H1 (cell line): ENCODE measurements around the gene SMIM41. TPM values are rescaled to one million over a fixed set of nuclear protein-coding genes. Genes with fewer than 3 reads are reported as not detected.

ENCODE experiments used
- CTCF ChIA-PET: fragments of 300-600 bp; sonication (Branson Sonifier 250); formaldehyde crosslinking; loops from one replicate; lab custom pipeline; 2021; ENCODE audit not compliant: partially characterized antibody; lab: Charles Lee
- POLR2A ChIA-PET: fragments of 300-600 bp; sonication (Branson Sonifier 250); formaldehyde crosslinking; loops from one replicate; lab custom pipeline; 2021; ENCODE audit warnings: inconsistent platforms; ENCODE audit not compliant: partially characterized antibody; lab: Charles Lee
- DNase-seq, 2 experiments: peaks; one replicate each; pipeline versions ENCODE4 v3.0.0 to v3.0.0-alpha.2; 2010 to 2022; ENCODE audit warnings: low spot score in 2 of 2, low read depth in 1 of 2, mixed read lengths in 1 of 2
- FAIRE-seq: peaks from 2 replicates; lab custom pipeline; 2011; peaks lifted over from hg19 to GRCh38; lab: Jason Lieb, UNC
- H2AFZ ChIP-seq: 2 replicates; pipeline ENCODE4 v1.8.1; 2012; ENCODE audit warnings: low read length, inconsistent platforms
- H2AK5ac ChIP-seq: 2 replicates; pipeline ENCODE4 v1.6.1; 2013; ENCODE audit warnings: low read depth, low read length
- H2BK120ac ChIP-seq: replicated peaks from 2 replicates; pipeline ENCODE3; 2013; ENCODE audit warnings: low read depth, low read length, inconsistent platforms
- H2BK12ac ChIP-seq: 2 replicates; pipeline ENCODE4 v1.6.1; 2013; ENCODE audit warnings: low read depth, low read length
- H2BK15ac ChIP-seq: 2 replicates; pipeline ENCODE4 v1.6.1; 2013; ENCODE audit warnings: low read length
- H2BK20ac ChIP-seq: 2 replicates; pipeline ENCODE4 v1.6.1; 2013; ENCODE audit warnings: low read length
- H2BK5ac ChIP-seq: 2 replicates; pipeline ENCODE4 v1.6.1; 2013; ENCODE audit warnings: low read depth, low read length
- H3K14ac ChIP-seq: 2 replicates; pipeline ENCODE4 v1.6.1; 2013; ENCODE audit warnings: inconsistent platforms; ENCODE audit not compliant: insufficient read length
- H3K18ac ChIP-seq: 2 replicates; pipeline ENCODE4 v1.6.1; 2013; ENCODE audit warnings: low read length; ENCODE audit errors: extremely low read depth
- H3K23ac ChIP-seq: 2 replicates; pipeline ENCODE4 v1.6.1; 2013; ENCODE audit warnings: inconsistent platforms; ENCODE audit not compliant: insufficient read length
- H3K23me2 ChIP-seq: 2 replicates; pipeline ENCODE4 v1.6.1; 2013; ENCODE audit warnings: low read depth, low read length
- H3K27ac ChIP-seq: 2 replicates; pipeline ENCODE4 v1.6.1; 2011; ENCODE audit warnings: low read depth, low read length, inconsistent platforms
- H3K27me3 ChIP-seq, 4 experiments: replicated peaks in 1 of 4; 1 replicate in 1 of 4; 2 replicates in 3 of 4; pipeline versions ENCODE4 v1.6.1 to v1.8.1; 2011 to 2013; ENCODE audit warnings: low read length in 3 of 4, mild to moderate bottlenecking in 3 of 4, inconsistent platforms in 2 of 4, mixed read lengths in 2 of 4, moderate library complexity in 1 of 4; ENCODE audit not compliant: control insufficient read depth in 3 of 4, insufficient read depth in 3 of 4; ENCODE audit errors: extremely low read depth in 1 of 4
- H3K36me3 ChIP-seq, 4 experiments: 2 replicates each; pipeline versions ENCODE4 v1.6.1 to v1.8.1; 2011 to 2013; ENCODE audit warnings: mild to moderate bottlenecking in 4 of 4, low read length in 3 of 4, moderate library complexity in 2 of 4, control low read depth in 1 of 4, inconsistent platforms in 1 of 4; ENCODE audit not compliant: insufficient read depth in 4 of 4, control insufficient read depth in 2 of 4
- H3K4ac ChIP-seq: replicated peaks from 2 replicates; pipeline ENCODE3; 2013; ENCODE audit warnings: low read length, low read depth, mixed read lengths, inconsistent platforms; ENCODE audit not compliant: insufficient read length
- H3K4me1 ChIP-seq, 4 experiments: replicated peaks in 1 of 4; 1 replicate in 1 of 4; 2 replicates in 3 of 4; pipeline versions ENCODE4 v1.6.1 to v1.8.1; 2011 to 2013; ENCODE audit warnings: low read length in 3 of 4, inconsistent platforms in 2 of 4, mixed read lengths in 1 of 4; ENCODE audit not compliant: insufficient read depth in 4 of 4, control insufficient read depth in 3 of 4
- H3K4me2 ChIP-seq, 2 experiments: 2 replicates each; pipeline versions ENCODE4 v1.6.1 to v1.8.1; 2011 to 2013; ENCODE audit warnings: low read depth in 2 of 2, low read length in 2 of 2, control low read depth in 1 of 2, inconsistent platforms in 1 of 2, mild to moderate bottlenecking in 1 of 2; ENCODE audit not compliant: insufficient read depth in 1 of 2
- H3K4me3 ChIP-seq, 4 experiments: fragments of 200-600, 300-600 bp in 1 of 4; sonication (generic), shearing (Covaris generic), sonication (Bioruptor Twin) in 1 of 4; 2 replicates each; pipeline versions ENCODE4 v1.5.1 to v1.8.1; 2011 to 2016; ENCODE audit warnings: low read length in 4 of 4, low read depth in 3 of 4, control low read depth in 2 of 4, inconsistent platforms in 2 of 4, mild to moderate bottlenecking in 2 of 4, mixed read lengths in 1 of 4, moderate library complexity in 1 of 4; ENCODE audit not compliant: insufficient read depth in 2 of 4; ENCODE audit errors: extremely low read depth in 1 of 4
- H3K56ac ChIP-seq: replicated peaks from 2 replicates; pipeline ENCODE3; 2013; ENCODE audit warnings: low read depth, mild to moderate bottlenecking, mixed read lengths, low read length, inconsistent platforms; ENCODE audit not compliant: insufficient read length
- H3K79me1 ChIP-seq: 2 replicates; pipeline ENCODE4 v1.6.1; 2013; ENCODE audit warnings: low read depth, low read length, control low read depth
- H3K79me2 ChIP-seq, 2 experiments: 2 replicates each; pipeline versions ENCODE4 v1.6.1 to v1.8.1; 2012 to 2013; ENCODE audit warnings: low read length in 2 of 2, mild to moderate bottlenecking in 2 of 2, inconsistent platforms in 1 of 2; ENCODE audit not compliant: insufficient read depth in 2 of 2, control insufficient read depth in 1 of 2
- H3K9ac ChIP-seq, 4 experiments: replicated peaks in 1 of 4; 1 replicate in 1 of 4; 2 replicates in 3 of 4; pipeline versions ENCODE4 v1.6.1 to v1.8.1; 2011 to 2013; ENCODE audit warnings: low read depth in 3 of 4, low read length in 3 of 4, control low read depth in 2 of 4, mild to moderate bottlenecking in 2 of 4, moderate library complexity in 2 of 4, inconsistent platforms in 1 of 4; ENCODE audit errors: extremely low read depth in 1 of 4
- H3K9me3 ChIP-seq, 2 experiments: 2 replicates each; pipeline versions ENCODE4 v1.6.1 to v1.8.1; 2012 to 2013; ENCODE audit warnings: mild to moderate bottlenecking in 2 of 2, moderate library complexity in 2 of 2, control low read depth in 1 of 2, inconsistent platforms in 1 of 2, low read depth in 1 of 2, low read length in 1 of 2, mixed read lengths in 1 of 2; ENCODE audit not compliant: insufficient read depth in 2 of 2
- H4K20me1 ChIP-seq, 2 experiments: replicated peaks in 1 of 2; 2 replicates each; pipeline versions ENCODE3 to v1.8.1; 2011 to 2013; ENCODE audit warnings: inconsistent platforms in 2 of 2, low read length in 2 of 2, mild to moderate bottlenecking in 1 of 2; ENCODE audit not compliant: insufficient read depth in 2 of 2, control insufficient read depth in 1 of 2
- H4K5ac ChIP-seq: 2 replicates; pipeline ENCODE4 v1.6.1; 2013; ENCODE audit warnings: low read length, low read depth, mixed read lengths, inconsistent platforms; ENCODE audit not compliant: insufficient read length
- H4K8ac ChIP-seq: 2 replicates; pipeline ENCODE4 v1.8.0; 2013; ENCODE audit warnings: mild to moderate bottlenecking, moderate library complexity, low read length, inconsistent platforms; ENCODE audit not compliant: insufficient read depth; ENCODE audit errors: extremely low read depth
- H4K91ac ChIP-seq: replicated peaks from 2 replicates; pipeline ENCODE3; 2013; ENCODE audit warnings: low read length, mixed read lengths, inconsistent platforms; ENCODE audit not compliant: insufficient read length
- ASH2L ChIP-seq: fragments of 200-600, 300-600 bp; sonication (generic); IDR thresholded peaks from one replicate; pipeline ENCODE4 v1.7.1; 2017; ENCODE audit warnings: low read length
- CBX8 ChIP-seq: fragments of 300-800, 300-1000 bp; sonication (generic); IDR thresholded peaks from 2 replicates; pipeline ENCODE4 v1.7.1; 2016; ENCODE audit warnings: low read depth, low read length, borderline replicate concordance
- CHD1 ChIP-seq: IDR thresholded peaks from 2 replicates; pipeline ENCODE4 v1.6.1; 2012; ENCODE audit warnings: low read depth, low read length, improper control_type of control experiment
- EZH2 ChIP-seq: fragments of 200-600 bp; sonication (generic); IDR thresholded peaks from 2 replicates; pipeline ENCODE4 v1.7.1; 2012; ENCODE audit warnings: low read depth, mild to moderate bottlenecking, moderate library complexity, low read length, inconsistent platforms; ENCODE audit not compliant: severe bottlenecking
- HDAC2 ChIP-seq, 2 experiments: fragments of 300-600 bp in 1 of 2; sonication (generic) in 1 of 2; IDR thresholded peaks; 2 replicates each; pipeline ENCODE4 v1.6.1; 2011 to 2012; ENCODE audit warnings: low read depth in 2 of 2, low read length in 2 of 2, mild to moderate bottlenecking in 2 of 2, moderate library complexity in 2 of 2, borderline replicate concordance in 1 of 2, inconsistent platforms in 1 of 2
- JUND ChIP-seq: IDR thresholded peaks from 2 replicates; pipeline ENCODE4 v1.6.1; 2011; ENCODE audit warnings: mild to moderate bottlenecking, improper control_type of control experiment, low read length
- POLR2AphosphoS5 ChIP-seq: IDR thresholded peaks from 2 replicates; pipeline ENCODE4 v1.6.1; 2011; ENCODE audit warnings: low read depth, low read length
- SP1 ChIP-seq: IDR thresholded peaks from 2 replicates; pipeline ENCODE4 v1.6.1; 2011; ENCODE audit warnings: low read depth, low read length
- SUZ12 ChIP-seq: fragments of 200-600 bp; sonication (generic); IDR thresholded peaks from 2 replicates; pipeline ENCODE4 v1.6.1; 2012; ENCODE audit warnings: mild to moderate bottlenecking, inconsistent platforms, low read length, moderate library complexity, mixed read lengths
- ZNF274 ChIP-seq: IDR thresholded peaks from 2 replicates; pipeline ENCODE4 v1.7.0; 2012; ENCODE audit warnings: low read length, borderline replicate concordance; ENCODE audit errors: extremely low read depth
- WGBS, 2 experiments: shearing (Covaris generic) in 1 of 2; methylation state at CpG; one replicate each; pipeline versions ENCODE4 v1.1.6 to v1.1.7; 2013 to 2015; ENCODE audit warnings: low lambda C conversion rate in 2 of 2, mixed read lengths in 2 of 2, inconsistent platforms in 1 of 2, low coverage in 1 of 2, missing lambda C conversion rate in 1 of 2; ENCODE audit not compliant: insufficient replicate concordance in 2 of 2, insufficient coverage in 1 of 2, insufficient read length in 1 of 2; ENCODE audit errors: extremely low coverage in 1 of 2, missing lambda C conversion rate in 1 of 2; 5-methylcytosine and 5-hydroxymethylcytosine counted together
- polyA plus RNA-seq, 7 experiments: library from polyadenylated mRNA; depleted of rRNA in 3 of 7; stranded (reverse) in 5 of 7; unstranded in 2 of 7; fragments of >200 nt in 5 of 7; fragments of 200-250 nt in 2 of 7; gene quantifications; 1 replicate in 5 of 7; 2 replicates in 1 of 7; 4 replicates in 1 of 7; pipeline versions ENCODE4 v1.2.1 to v1.2.3, GENCODE V29; 2011 to 2013; ENCODE audit warnings: missing spikeins in 2 of 7, mixed read lengths in 2 of 7
- total RNA-seq: library from RNA; stranded (reverse); fragmentation: NEBNext Ultra II Directional; extraction: Animal tissue kit (Norgen Biotek cat#: 25700); gene quantifications from 2 replicates; pipeline ENCODE4 v1.2.1, GENCODE V29; 2021

Gene SMIM41
- total and polyA plus RNA-seq, 2 of the 8 experiments (the other 6 are each of a cell fraction or from before 2014, with no cell fraction given): 0.28 to 0.98 TPM

- peak overlapping the region; percentile 89; the same call in 1 of the 2 replicates for H2BK5ac ChIP-seq
- H3K4me2 ChIP-seq: no peak overlapping the region
- no peak overlapping the region for H3K14ac ChIP-seq
- H4K5ac ChIP-seq: no peak overlapping the region
- H2BK12ac ChIP-seq: peak overlapping the region; percentile 94; the same call in 1 of the 2 replicates
- no peak overlapping the region for H3K27ac ChIP-seq
- H3K9ac ChIP-seq: no peak overlapping the region
- no peaks in the 10 kb centered on the region for H3K27me3 ChIP-seq
- H2BK20ac ChIP-seq: peak overlapping the region; percentile 97; the same call in 1 of the 2 replicates
- H3K4ac ChIP-seq: no peak overlapping the region
- H3K4me3 ChIP-seq: no peak overlapping the region
- no peak overlapping the region for H4K8ac ChIP-seq
- no peak overlapping the region for H2AFZ ChIP-seq
- no peak overlapping the region for H2AK5ac ChIP-seq
- H3K23ac ChIP-seq: no peak overlapping the region
- FAIRE-seq: no peak
- no peaks in the 10 kb centered on the region for H3K9me3 ChIP-seq
- H3K18ac ChIP-seq: peak overlapping the region; percentile 38; the same call in 1 of the 2 replicates
- peaks cover 23 to 39% (median 31%) of the 10 kb centered on the region in 4 experiments for H3K4me1 ChIP-seq
- peak overlapping the region; percentile 5 for H4K91ac ChIP-seq
- H3K79me1 ChIP-seq: no peaks in the 10 kb centered on the region
- ChIA-PET POLR2A (interaction anchor here (1.4 to 3.0 kb wide), 2 partner anchors 10 to 17 kb away, joined by 5 to 10 read pairs; no protein-coding TSS in a partner anchor), CTCF (interaction anchor here (0.6 to 12.6 kb wide), 14 partner anchors 10 to 268 kb away, joined by 3 to 338 read pairs (median 4); partner anchors contain the start of gene SMIM41)
- H2BK15ac ChIP-seq: peak overlapping the region; percentile 49; the same call in 1 of the 2 replicates
- no peak for DNase-seq
- no peak for TF ChIP-seq HDAC2 (IDR thresholded peaks at IDR 0.05; ENCODE audit: borderline replicate concordance in 1 of 2, low read depth in 2 of 2, low read length in 2 of 2)
- no peak for TF ChIP-seq CHD1
- TF ChIP-seq CBX8: no peak
- TF ChIP-seq POLR2AphosphoS5: no peak
- TF ChIP-seq EZH2: no peak
- no peak for TF ChIP-seq SP1
- TF ChIP-seq JUND: no peak
- no peak for TF ChIP-seq ASH2L
- no peak for TF ChIP-seq SUZ12
- no peak for TF ChIP-seq ZNF274
- no peaks in the 10 kb centered on the region for H4K20me1 ChIP-seq
- no peaks in the 10 kb centered on the region for H3K36me3 ChIP-seq
- no peak overlapping the region for H3K56ac ChIP-seq
- H3K79me2 ChIP-seq: no peaks in the 10 kb centered on the region
- H3K23me2 ChIP-seq: no peaks in the 10 kb centered on the region
- WGBS, 2 experiments: 84% methylated on average over 10 of the region's 10 CpGs; no CpG with 5 or more reads in 1 of the 2 experiments
- H2BK120ac ChIP-seq: no peak overlapping the region
These were observed 48.4 kb downstream of the SMIM41 start for GRCh38 chr12:52127683-52128450.
